Central memory CD4-positive, alpha-beta T cell (primary cell): ENCODE measurements around the gene CRYBA1.
A peak's percentile ranks its signal among the peaks of the same experiment; 100 is the strongest.
"Not testable (repeated sequence)": the region's sequence is repeated elsewhere in the genome, so short reads cannot be mapped to it uniquely, and the experiment has no call there.

Experiments used
- DNase-seq: peaks from one replicate; pipeline ENCODE4 v3.0.0; 2022
- total RNA-seq, 3 experiments: gene quantifications; one replicate each; lab custom pipeline; 2026; lab: John Stamatoyannopoulos, UW

The CRYBA1 gene, protein sequence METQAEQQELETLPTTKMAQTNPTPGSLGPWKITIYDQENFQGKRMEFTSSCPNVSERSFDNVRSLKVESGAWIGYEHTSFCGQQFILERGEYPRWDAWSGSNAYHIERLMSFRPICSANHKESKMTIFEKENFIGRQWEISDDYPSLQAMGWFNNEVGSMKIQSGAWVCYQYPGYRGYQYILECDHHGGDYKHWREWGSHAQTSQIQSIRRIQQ
- total RNA-seq, result 0 reads per million in 3 experiments

DNA sequence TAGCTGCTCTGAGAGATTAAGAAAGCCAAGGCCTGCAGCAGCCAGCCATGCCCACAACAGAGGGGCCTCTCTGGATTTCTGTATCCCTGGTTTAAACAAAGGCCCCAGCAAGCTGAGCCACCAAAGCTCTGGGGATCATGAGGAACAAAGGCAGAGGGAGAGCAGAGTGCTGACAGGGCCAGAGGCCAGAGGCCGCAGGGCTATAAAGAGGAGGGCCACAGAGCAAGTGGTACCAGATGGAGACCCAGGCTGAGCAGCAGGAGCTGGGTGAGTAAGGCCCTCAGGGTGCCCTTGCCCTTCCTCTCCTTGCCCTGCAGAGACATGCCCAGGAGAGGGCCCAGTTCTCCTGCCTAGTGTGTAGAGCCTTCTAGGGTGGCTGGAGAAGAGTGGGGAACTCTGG, at the start of gene CRYBA1:
Gene CRYBA1 (plus strand): TSS at position 232 of the 400 bp plus-strand sequence. CDS start 5 bp downstream, at position 237.
- no peak for DNase-seq

DNA sequence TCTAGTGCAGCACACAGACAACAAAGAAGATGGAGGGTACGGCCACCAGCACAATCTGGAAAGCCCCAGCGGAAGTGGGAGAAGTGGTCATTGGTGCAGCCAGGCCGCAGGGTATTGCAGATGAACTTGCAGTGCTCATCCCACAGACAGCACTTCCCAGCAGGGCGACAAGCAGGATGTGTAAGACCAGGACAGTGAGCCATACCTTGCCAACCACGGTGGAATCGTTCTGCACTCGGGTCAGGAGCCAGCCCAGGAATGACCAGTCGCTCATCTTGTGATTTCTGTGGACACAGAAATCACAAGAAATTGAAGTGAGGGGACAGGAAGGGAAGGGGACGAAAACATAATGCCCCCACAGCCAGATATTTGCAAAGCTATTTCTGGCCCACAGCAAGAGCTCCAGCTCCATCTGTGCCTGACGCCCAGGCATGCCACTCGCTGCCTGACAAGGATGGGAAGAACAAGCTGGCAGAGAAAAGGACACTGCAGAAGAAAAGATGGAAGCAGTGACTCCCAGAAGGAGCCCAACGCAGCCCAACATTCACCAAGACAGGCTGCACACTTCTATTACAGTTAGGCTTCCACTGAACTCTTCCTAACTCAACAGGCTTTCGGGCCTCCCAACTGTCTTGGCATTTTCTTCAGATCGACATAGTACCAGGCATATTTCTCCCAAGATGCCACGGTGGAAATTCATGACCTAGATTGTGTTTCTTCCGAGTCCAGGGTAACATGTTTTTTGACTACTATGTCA, 49.0 kb upstream of the CRYBA1 start:
- no peak for DNase-seq

DNA sequence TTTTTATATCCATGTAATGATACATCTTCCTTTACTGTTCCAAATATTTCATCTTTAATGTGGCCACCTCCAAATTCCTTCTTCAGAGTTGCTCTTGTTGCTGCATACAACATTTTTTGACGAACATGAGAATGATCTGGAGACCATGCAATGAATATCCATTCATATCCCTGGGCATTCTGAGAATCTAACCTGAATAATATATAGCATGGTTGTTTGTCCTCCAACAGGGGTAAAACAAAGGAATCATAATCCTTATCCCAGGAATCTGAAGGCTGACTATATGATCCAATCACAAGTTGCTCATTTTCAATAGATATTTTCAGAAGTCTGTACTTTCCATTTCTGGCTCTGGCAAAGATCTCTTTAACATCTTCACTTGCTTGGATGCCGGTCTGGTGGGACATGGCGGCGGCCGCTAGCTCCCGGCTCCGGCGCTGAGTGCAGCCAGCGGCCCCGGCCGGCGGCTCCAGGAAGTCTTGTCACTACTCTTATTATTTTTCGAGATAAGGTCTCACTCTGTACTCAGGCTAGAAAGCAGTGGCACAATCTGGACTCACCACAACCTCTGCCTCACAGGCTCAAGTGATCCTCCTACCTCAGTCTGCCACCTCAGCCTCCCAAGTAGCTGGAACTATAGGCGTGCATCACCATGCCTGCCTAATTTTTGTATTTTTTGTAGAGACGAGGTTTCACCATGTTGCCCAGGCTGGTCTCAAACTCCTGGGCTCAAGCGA, 42.4 kb upstream of the CRYBA1 start:
- not testable (repeated sequence) for DNase-seq

DNA sequence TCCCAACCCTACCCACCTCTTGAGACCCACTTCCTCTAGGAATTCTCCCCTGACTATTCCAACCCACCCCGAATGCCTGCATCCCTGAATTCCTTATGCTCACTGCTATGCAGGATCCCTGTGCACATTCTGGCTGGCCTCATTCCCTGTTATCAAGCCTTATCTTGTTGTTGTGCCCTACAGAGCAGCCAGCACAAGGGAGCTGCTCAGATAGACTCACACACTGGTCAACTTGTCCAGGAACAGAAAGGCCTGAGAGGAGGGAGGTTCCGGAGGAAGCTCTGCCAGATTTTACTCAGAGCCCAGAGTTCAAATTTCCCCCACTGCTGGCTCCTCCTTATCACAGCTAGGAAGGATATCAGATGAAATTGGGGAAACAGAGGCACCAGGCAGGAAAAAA, 41.6 kb upstream of the CRYBA1 start:
- DNase-seq, result no peak

DNA sequence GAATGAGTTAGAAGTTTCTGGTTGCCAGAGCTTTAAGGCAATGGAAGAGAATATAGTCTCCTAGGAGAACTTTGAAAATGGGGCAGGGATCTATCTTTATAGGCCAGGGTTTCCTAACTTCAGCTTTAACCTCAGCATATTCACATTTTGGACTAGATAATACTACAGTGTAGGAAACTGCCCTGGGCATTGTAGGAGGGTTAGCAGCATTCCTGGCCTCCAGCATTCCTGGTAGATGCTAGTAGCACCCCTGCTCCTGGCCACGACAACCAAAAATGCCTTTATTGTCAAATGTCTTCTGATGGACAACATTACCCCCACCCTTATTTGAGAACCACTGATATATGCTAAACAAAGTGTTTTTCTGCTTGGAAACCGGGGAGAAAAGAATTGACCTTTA, 38.7 kb upstream of the CRYBA1 start:
- no peak for DNase-seq

DNA sequence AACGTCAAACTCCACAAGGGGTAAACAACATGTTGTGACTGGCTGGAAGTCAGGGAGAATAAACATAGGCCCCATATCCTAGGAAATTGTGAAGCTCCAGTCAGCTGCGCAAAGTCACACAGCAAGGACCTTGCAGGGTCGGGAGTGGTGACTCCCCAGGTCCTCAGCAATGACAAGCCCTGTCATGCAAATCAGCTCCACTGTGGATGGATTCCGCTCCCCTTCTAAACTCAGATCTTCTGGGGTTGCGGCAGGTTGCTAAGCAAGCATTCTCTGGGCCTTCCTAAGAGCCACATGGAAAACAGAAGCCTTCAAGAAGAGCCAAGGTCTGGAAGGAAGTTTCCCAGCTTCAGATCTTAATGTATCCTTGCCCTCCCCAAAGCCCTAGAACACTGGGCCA, 37.6 kb upstream of the CRYBA1 start:
- DNase-seq, result no peak

DNA sequence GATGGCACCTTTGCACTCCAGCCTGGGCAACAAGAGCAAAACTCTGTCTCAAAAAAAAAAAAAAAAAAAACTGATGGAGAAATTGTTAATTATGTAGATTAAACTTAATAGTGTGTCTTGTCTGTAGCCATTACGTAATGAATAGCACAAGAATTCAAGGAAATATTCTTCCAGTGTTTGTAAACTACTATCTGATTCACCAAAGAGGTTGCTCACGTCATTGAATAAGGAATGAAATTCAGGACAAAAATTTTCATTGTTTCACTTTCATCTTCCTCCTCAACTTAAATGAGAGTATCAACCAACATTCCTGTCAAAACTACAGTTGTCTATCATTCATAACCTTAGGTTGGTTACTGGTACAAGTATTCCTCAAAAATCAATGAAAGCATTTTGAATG, 35.8 kb upstream of the CRYBA1 start:
- DNase-seq, result no peak

DNA sequence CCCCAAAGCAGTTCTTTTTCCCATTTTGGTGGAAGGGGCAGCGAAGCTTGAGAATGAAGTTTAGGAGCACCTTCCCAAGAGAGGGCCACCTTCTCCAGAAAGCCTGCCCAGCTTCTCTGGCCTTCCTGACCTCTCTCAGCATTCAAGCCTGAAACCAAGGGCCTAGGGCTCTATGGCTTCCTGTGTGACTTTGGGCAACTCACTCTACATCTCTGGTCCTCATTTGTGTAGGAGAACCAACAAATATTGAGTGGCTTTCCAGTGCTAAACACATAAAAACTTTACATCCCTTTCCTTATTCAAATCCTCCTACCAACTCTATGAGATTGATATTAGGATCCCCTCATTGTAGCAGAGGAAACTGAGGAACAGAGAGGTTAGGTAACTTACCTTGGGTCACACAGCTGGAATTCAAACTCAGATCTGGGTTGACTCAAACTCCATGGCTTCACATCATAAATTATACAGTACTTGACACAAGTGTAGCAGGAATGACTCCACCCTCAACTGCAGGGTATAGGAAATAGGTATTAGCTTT, 34.5 kb upstream of the CRYBA1 start:
- DNase-seq, result no peak

DNA sequence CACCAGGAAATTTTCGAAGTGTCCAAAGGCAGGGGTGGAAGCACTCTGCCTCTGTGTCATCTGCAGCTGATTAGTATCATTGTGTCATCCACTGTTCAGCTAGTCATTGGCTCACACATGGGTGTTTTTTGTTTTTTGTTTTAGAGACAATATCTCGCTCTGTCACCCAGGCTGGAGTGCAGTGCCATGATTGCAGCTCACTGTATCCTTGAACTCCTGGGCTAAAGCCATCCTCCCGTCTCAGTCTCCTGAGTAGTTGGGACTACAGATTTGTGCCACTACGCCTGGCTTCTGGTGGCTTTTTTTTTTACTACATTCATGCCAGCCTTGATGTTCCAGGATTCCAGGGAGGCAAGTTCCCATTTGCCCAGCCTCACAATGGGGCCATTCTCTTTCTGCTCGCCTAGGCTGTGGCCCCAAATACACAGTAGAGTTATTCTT, 34.0 kb upstream of the CRYBA1 start:
- DNase-seq, result no peak

DNA sequence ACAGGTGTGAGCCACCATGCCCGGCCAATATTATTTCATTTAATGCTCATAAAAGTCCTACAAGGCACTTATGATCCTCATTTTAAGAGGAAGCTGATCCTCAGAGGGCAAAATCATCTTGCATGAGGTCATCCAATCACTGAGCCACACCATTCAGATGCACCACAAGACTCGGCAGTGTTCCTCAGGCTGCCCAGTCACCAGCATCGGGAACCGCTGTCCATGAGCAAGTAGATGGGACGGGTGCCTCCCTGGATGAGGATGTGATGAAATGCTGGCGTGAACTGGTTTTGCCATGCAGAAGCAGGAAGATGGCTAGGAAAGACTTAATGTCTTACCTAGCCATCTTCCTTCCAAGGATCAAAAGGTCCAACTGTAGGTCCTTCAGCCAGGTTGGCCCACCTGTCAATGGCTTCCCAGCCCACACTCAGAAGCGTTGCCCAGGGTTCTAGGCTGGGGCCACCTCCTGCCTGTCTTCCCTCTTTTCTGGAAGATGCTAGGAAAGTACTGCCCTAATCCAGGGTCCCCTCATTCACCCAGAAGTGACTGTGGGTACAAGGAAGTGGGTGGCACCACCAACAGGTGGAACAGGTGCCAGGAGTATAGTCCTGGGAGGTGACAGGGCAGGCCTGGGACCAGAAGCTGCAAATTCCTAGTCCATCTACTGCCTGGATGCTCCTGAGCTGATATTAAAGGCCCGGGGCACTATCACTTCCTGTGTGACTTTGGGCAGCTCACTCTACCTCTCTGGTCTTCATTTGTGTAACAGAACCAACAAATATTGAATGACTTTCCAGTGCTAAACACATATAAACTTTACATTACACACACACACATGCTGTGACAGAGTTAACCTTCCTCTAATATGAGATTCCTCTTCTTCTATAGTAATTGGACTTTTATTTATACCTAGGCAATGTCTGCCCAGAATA, 32.2 kb upstream of the CRYBA1 start:
- no peak for DNase-seq

DNA sequence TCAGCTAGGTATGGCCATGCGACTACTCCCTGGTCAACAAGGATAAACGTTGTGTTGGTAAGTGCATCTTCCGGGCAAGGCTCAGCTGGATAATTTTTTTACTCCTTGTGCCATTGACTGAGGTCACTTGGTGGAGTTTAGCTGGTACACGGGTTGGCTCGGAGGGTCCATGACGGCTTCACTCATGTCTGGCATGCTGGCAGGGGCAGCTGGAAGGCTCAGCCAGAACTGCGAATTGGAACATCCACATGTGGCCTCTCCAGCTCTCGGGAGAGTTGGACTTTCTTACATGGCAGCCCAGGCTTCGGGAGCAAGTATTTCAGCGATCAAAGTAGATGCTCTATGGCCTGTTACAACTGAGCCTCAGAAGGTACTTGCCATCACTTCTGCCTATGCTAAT, 31.5 kb upstream of the CRYBA1 start:
- no peak for DNase-seq

DNA sequence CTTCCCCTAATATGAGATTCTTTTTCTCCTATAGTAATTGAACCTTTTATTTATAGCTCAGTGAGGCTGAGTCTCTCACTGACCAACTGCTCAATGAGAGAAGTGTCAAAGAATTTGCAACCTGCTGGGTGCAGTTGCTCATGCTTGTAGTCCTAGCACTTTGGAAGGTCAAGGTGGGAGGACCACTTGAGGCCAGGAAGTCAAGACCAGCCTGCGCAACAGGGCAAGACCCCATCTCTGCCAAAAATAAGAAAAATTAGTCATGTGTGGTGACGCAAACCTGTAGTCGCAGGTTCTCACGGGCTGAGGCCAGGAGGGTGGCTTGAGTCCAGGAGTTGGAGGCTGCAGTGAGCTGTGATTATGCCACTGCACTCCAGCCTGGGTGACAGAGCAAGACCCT, 30.9 kb upstream of the CRYBA1 start:
- DNase-seq, result no peak

DNA sequence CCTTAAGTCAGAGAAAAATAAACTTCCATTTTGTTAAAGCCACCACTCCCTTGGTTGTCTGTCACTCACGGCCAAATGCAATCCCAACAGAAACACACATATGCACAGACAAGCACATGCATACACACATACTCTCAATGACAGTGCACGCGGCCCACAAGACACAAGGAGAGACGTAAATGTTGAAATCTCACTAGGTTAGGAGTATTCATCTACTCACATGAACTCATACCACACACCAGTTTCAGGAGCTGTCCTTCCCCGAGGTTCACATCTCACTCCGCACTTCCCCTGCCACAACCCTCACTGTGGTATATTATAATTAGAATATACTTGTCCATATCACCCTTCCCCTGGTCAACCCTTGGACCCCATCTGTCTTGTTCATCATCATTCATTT, 30.5 kb upstream of the CRYBA1 start:
- DNase-seq, result no peak

DNA sequence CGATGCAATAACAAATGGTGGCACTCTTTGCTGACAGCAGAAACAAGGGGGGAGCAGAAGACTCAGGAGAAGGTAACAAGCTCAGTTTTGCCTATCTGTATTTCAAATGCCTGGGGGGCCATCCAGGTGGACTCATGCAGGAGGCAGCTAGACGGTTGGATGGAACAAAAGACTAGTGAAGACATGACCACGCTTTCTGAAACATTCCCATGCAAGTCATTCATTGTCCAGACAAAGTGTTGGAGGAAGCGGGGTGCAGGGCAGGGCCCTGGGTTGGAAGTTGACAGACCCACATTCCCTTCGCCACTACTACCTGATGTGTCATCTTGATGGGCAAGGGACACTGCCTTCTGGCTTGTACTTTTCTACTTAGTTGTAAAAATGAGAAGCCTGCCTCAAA, 29.8 kb upstream of the CRYBA1 start:
- DNase-seq, result no peak

DNA sequence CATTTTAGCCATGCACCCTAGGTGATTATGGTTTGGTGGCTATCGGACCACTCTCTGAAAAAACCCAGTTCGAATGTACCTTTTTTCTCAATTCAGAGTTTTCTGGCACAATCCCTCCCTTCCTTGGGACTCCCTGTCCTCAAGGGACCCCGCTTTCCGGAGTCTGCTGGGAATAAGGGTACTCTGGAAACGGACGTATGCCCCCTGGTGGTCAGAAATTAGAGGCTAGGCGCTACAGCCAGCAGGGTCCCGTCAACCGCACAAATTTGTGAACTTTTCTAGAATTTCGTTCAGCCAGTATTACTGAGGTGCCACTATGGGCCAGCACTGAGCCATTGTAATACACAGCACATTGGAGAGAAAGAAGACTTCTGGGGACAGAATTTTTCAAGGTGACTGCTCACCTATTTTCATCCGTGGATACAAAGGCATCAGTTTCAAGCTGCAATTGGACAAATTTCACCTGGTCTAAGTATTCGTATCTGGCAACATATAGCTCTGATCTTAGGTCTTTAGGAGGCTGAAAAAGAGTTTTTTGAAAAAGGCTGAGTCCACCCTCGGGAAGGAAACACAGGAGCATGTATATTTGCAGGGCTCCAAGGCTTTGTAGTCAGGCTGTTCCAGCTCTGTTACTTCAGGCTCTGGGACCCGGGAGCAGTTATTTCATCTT, 27.1 kb upstream of the CRYBA1 start:
- DNase-seq, result peak; percentile 58

DNA sequence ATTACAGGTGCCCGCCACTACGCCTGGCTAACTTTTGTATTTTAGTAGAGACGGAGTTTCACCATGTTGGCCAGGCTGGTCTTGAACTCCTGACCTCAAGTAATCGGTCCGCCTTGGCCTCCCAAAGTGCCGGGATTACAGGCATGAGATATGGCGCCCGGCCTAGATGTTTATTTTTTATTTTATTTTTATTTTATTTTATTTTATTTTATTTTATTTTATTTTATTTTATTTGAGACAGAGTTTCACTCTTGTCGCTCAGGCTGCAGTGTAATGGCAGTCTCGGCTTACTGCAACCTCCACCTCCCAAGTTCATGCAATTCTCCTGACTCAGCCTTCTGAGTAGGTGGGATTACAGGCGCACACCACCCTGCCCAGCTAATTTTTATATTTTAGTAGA, 25.3 kb upstream of the CRYBA1 start:
- DNase-seq, result not testable (repeated sequence)

DNA sequence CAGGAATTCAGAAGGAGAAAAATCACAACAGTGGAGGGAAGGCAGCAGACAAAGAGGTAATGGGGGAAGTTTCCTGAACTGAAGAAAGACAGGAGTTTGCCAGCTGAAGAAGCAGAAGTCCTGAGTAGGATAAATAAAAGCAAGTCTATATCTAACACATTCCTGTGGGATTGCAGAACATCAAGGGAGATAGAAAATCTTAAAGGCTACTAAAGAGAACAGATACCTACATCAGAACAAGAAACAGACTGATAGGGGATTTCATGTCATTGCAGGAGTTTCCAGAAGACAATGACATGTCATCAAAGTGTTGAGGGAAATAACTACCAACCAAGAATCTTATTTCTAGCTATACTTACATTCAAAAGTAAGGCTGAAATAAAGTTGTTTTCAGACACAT, 21.3 kb upstream of the CRYBA1 start:
- no peak for DNase-seq

DNA sequence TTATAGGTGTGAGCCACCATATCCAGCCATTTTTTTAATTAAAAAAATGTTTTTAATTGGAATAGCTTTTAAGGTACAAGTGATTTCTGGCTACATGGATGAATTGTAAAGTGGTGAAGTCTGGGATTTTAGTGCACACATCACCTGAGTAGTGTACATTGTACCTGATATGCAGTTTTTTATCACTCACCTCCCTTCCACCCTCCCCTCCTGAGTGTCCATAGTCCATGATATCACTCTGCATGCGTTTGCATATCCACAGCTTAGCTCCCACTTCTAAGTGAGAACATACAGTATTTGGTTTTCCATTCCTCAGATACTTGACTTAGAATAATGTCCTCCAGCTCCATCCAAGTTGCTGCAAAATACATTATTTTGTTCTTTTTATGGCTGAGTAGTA, 13.4 kb upstream of the CRYBA1 start:
- no peak for DNase-seq

DNA sequence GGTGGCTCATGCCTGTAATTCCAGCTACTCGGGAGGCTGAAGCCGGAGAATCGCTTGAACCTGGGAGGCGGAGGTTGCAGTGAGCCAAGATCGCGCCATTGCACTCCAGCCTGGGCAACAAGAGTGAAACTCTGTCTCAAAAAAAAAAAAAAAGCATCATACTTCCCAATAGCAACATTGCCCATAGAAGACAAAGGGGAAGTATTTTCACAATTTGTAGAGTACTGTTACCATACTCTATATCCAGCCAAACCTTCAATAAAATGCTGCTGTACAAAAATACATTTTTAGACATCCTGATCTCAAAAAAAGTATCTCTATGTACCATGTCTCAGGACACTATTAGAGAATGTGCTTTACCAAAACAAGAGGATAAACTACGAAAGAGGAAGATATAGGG, 11.7 kb upstream of the CRYBA1 start:
- not testable (repeated sequence) for DNase-seq

DNA sequence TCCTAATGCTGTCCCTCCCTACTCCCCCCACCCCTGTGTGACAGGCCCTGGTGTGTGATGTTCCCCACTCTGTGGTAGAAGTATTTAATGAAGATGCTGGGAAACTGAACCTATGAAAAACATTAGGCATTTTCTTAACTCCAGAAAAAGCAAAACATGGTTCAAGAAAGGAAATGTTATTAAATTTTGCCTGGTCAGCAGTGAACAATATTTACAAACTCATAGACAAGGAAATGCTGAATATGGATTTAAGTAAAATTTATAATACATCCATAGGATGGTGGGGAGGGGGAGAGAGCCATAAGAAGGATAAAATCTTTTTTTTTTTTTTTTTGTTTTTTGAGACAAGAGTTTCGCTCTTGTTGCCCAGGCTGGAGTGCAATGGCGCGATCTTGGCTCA, 10.8 kb upstream of the CRYBA1 start:
- no peak for DNase-seq

DNA sequence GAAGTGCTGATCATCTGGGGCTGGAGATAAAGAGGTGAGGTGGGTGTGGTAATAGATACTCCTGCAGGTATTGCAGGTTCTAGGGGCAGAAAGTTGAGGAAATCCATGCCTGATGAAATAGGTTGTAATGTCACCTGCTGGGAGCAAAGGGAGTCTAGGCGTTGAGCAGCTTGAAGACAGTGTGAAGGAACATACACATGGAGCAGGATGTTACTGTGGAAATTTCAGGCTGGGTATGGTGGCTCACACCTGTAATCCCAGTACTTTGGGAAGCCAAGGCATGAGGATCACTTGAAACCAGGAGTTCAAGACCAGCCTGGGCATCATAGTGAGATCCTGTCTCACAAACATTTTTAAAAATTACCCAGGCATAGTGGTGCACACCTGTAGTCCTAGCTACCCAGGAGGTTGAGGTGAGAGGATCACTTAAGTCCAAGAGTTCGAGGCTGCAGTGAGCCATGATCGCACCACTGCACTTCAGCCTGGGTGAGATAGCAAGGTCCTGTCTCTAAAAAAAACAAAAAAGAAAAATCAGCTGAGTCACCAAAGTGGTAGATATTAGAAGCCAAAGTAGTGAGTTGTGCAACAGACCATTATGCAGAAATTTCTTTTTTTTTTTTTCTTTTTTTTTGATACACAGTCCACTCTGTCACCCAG, 9.1 kb upstream of the CRYBA1 start:
- no peak for DNase-seq
